Adrenal gland (tissue), 12 donors: Measurements from ENCODE around the gene MGAT4A. TPM values are rescaled to one million over a fixed set of nuclear protein-coding genes. Genes with fewer than 3 reads are reported as not detected.

Source experiments
- DNase-seq, 7 donors: peaks; one replicate each; pipeline ENCODE4 v3.0.0-alpha.2; 2019 to 2020
- H3K27ac ChIP-seq, 5 donors: fragments of 200-600 bp; sonication (generic) in 4 of 5; 1 replicate in 3 of 5; 2 replicates in 2 of 5; pipeline versions ENCODE4 v1.5.1 to v1.8.0; 2016 to 2020; ENCODE audit warnings: mild to moderate bottlenecking in 1 of 5
- H3K27me3 ChIP-seq: fragments of 200-600 bp; 2 replicates; pipeline ENCODE4 v1.8.0; 2021
- H3K36me3 ChIP-seq, 2 donors: fragments of 200-600 bp; replicated peaks in 1 of 2; 1 replicate in 1 of 2; 2 replicates in 1 of 2; pipeline versions ENCODE4 v1.5.1 to v1.8.0; 2018 to 2022
- H3K4me1 ChIP-seq, 2 donors: fragments of 200-600 bp; replicated peaks in 1 of 2; 1 replicate in 1 of 2; 2 replicates in 1 of 2; pipeline versions ENCODE4 v1.5.1 to v1.8.0; 2018 to 2021
- H3K4me3 ChIP-seq, 4 donors: fragments of 200-600 bp; sonication (generic) in 3 of 4; one replicate each; pipeline ENCODE4 v1.5.1; 2016 to 2018
- H3K9me3 ChIP-seq, 3 donors: fragments of 200-600 bp; sonication (generic) in 1 of 3; replicated peaks in 1 of 3; 1 replicate in 2 of 3; 2 replicates in 1 of 3; pipeline versions ENCODE4 v1.5.1 to v1.8.0; 2016 to 2021
- POLR2A ChIP-seq, 2 donors: fragments of 450-650 bp; IDR thresholded peaks; one replicate each; pipeline ENCODE4 v1.6.1; 2017; ENCODE audit warnings: antibody characterized with exemption in 2 of 2, mild to moderate bottlenecking in 2 of 2, moderate library complexity in 1 of 2
- whole genome bisulfite sequencing, 4 donors: extraction: QIAGEN DNeasy Blood & Tissue Kit in 2 of 4; methylation state at CpG; one replicate each; pipeline versions ENCODE4 v1.1.5 to v1.1.7; 2013 to 2017; 5-methylcytosine and 5-hydroxymethylcytosine counted together
- intact Hi-C, 2 donors: fragments of 100-400 bp; cut with DNase I; formaldehyde crosslinking; loops; one replicate each; pipeline versions ENCODE4 v1.14.1 to v1.15.0; 2022 to 2023
- polyA plus RNA-seq, 3 donors: library from polyadenylated mRNA; stranded (reverse); fragments of 200-250 nt in 2 of 3; fragments of 350-450 nt in 1 of 3; fragmentation: Illumina TruSeq in 1 of 3; extraction: RNeasy Lipid Tissue Mini Kit (QIAGEN cat#74804) in 1 of 3; gene quantifications; one replicate each; pipeline ENCODE4 v1.2.3, GENCODE V29; 2013 to 2014
- total RNA-seq, 9 donors: library from RNA; depleted of rRNA in 4 of 9; stranded (reverse); fragments of >200 nt in 4 of 9; fragments of 120-200 nt in 1 of 9; fragmentation: NEBNext Ultra II Directional in 1 of 9; extraction: Animal tissue kit (Norgen Biotek cat#: 25700) in 1 of 9; gene quantifications; one replicate each; pipeline versions ENCODE4 v1.1.0 to v1.2.4, GENCODE V29; 2013 to 2023
- TF ChIP-seq, protein P1 (sequence below), 6 experiments: fragments of 450-650 bp in 4 of 6; fragments of 200-600 bp in 2 of 6; sonication (generic) in 1 of 6; IDR thresholded peaks; 1 replicate in 5 of 6; 2 replicates in 1 of 6; pipeline versions ENCODE4 v1.5.1 to v1.8.0; 2016 to 2021; ENCODE audit warnings: antibody characterized with exemption in 6 of 6, mild to moderate bottlenecking in 2 of 6, moderate library complexity in 1 of 6
- donor health status: healthy with polysubstance abuse.
- donor health status: Bipolar disorder and iron deficiency.
- donor health status: DM: yes; HTN: yes; CAD: no.
- donor health status: DM: no; HTN: no; CAD: no.
- donor health status: DM: no; HTN: no; CAD: no.
- donor health status: DM: yes; HTN: yes; CAD: no.

MGAT4A gene
- total and polyA plus RNA-seq, 12 donors: 5.2 to 34.4 (median 18.7) TPM

DNA sequence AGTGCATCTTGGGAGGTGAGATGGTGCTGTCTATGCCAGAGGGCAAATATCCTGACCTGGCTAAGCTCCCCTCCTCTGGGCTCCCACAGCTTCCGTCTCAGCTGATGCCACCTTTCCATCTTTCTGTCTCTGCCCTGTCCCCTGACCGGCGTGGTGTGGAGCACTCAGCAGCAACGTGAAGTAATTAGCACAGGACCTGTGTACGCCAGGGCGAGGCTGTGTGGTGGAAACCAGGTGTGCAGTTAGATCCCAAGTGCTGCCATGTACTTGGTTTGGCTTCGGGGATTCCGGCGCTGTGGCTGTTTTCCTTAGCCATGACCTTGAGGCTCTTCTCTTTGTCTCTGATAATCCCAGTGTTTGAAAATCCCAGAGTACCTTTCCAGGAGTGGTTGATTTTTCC, 159.1 kb downstream of the MGAT4A start:
- intact Hi-C loops: no loop called here
- Histone ChIP-seq H3K36me3 (peaks cover 0 to 76% of the 10 kb centered on the region in 2 donors), H3K27ac (no peak overlapping the region), H3K9me3 (no peaks in the 10 kb centered on the region), H3K4me1 (no peaks in the 10 kb centered on the region), H3K4me3 (no peak overlapping the region), H3K27me3 (no peaks in the 10 kb centered on the region)
- TF ChIP-seq, protein P1, sequence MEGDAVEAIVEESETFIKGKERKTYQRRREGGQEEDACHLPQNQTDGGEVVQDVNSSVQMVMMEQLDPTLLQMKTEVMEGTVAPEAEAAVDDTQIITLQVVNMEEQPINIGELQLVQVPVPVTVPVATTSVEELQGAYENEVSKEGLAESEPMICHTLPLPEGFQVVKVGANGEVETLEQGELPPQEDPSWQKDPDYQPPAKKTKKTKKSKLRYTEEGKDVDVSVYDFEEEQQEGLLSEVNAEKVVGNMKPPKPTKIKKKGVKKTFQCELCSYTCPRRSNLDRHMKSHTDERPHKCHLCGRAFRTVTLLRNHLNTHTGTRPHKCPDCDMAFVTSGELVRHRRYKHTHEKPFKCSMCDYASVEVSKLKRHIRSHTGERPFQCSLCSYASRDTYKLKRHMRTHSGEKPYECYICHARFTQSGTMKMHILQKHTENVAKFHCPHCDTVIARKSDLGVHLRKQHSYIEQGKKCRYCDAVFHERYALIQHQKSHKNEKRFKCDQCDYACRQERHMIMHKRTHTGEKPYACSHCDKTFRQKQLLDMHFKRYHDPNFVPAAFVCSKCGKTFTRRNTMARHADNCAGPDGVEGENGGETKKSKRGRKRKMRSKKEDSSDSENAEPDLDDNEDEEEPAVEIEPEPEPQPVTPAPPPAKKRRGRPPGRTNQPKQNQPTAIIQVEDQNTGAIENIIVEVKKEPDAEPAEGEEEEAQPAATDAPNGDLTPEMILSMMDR (IDR thresholded peaks at IDR 0.05): no peak
- TF ChIP-seq POLR2A (IDR thresholded peaks at IDR 0.05): no peak
- DNase-seq: no peak
- 68 to 91% (median 87%) methylated on average over 9 of the region's 9 CpGs for WGBS, 4 donors

DNA sequence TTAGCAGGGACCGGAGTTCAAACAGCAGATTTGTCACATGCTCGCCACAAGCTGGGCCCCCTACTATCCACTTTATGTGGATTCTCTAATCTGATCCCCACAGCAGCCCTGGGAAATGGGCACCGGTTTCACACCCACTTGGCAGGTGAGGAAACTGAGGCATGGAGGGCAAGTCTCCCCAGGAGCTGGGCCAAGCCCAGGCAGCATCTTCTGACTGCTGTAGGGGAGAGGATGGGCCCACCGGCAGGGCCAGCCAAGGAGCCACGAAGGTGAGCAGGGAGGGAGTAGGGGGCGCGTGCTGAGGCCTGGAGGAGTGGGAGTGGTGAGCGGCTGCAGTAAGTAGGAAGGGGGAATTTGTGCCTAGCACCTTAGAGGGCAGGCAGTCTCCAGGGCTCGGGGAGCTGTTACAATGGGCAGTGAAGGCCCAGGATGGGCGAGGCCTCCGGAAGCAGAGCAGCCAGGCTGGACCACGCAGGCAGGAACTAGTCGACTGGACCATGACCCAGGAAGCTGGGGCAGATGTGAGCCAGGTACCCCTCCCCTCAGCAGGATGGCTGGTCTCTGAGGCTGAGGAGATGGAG, 159.7 kb downstream of the MGAT4A start:
- H3K36me3 ChIP-seq: peaks cover 0 to 81% of the 10 kb centered on the region in 2 donors
- no peak overlapping the region for H3K27ac ChIP-seq
- no peaks in the 10 kb centered on the region for H3K27me3 ChIP-seq
- intact Hi-C loops: no loop called here
- H3K9me3 ChIP-seq: no peaks in the 10 kb centered on the region
- 89 to 97% (median 93%) methylated on average over 10 to 13 of the region's 13 CpGs for WGBS, 4 donors
- no peak for DNase-seq
- H3K4me3 ChIP-seq: no peak overlapping the region
- no peaks in the 10 kb centered on the region for H3K4me1 ChIP-seq
- TF ChIP-seq, protein P1 (IDR thresholded peaks at IDR 0.05): no peak
- TF ChIP-seq POLR2A (IDR thresholded peaks at IDR 0.05): no peak

DNA sequence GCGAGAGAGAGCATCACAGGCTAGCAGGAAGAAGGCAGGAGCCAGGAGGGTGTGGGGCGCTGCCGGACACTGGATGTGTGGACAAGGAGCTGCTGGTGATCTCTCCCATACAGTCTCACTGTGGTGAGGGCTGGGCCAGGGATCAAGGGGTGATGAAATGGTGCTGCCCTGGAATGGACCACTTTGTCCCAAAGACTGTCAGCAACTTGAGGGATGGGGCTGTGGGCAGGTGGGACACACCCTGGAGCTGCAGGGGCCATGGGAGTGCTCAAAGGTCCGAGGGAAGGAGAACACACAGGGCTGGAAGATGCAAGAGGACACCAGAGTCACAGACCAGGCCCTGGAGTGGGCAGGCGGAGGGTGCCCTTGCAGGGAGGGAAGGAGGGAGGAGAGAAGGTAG, 160.6 kb downstream of the MGAT4A start:
- 88 to 97% (median 89%) methylated on average over 5 of the region's 5 CpGs for WGBS, 4 donors
- H3K27ac ChIP-seq: no peak overlapping the region
- peaks cover 6% of the 10 kb centered on the region in 2 donors for H3K4me1 ChIP-seq
- H3K4me3 ChIP-seq: no peak overlapping the region
- intact Hi-C loops: no loop called here
- H3K27me3 ChIP-seq: no peaks in the 10 kb centered on the region
- DNase-seq: no peak
- peaks cover 0 to 84% of the 10 kb centered on the region in 2 donors for H3K36me3 ChIP-seq
- no peaks in the 10 kb centered on the region for H3K9me3 ChIP-seq
- TF ChIP-seq, protein P1 (IDR thresholded peaks at IDR 0.05): no peak
- TF ChIP-seq POLR2A (IDR thresholded peaks at IDR 0.05): no peak

DNA sequence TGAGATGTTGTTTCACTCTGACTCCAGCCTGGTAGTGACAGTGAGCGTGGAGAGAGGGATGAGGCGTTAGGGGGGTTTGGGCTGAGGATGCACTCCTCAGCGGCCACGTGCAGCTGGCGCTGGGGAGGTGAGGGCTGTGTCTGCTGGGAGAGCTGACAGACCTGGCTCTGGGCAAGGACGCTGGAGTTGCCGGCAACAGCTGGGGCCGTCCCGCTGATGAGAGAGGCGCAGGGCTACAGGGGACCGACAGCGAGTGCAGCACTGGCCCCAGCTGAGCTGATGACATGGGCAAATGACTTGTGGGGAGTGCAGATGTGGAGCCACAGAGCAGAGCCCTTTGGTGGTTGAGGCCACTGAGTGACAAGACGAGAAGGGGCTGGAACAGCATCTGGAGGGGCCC, 161.0 kb downstream of the MGAT4A start:
- WGBS, 4 donors: 93 to 100% (median 96%) methylated on average over 9 to 13 of the region's 13 CpGs
- peaks cover 0 to 83% of the 10 kb centered on the region in 2 donors for H3K36me3 ChIP-seq

More for the DNA sequence above, 161.0 kb downstream of the MGAT4A start:
- H3K27ac ChIP-seq: no peak overlapping the region
- intact Hi-C loops: loop anchor here in 1 of 2 donors (10.0 kb wide), 1 partner anchor 155 kb away; no protein-coding TSS in a partner anchor
- H3K4me1 ChIP-seq: peaks cover 7 to 9% of the 10 kb centered on the region in 2 donors
- no peak overlapping the region for H3K4me3 ChIP-seq
- TF ChIP-seq, protein P1 (IDR thresholded peaks at IDR 0.05): no peak
- no peak for TF ChIP-seq POLR2A (IDR thresholded peaks at IDR 0.05)
- DNase-seq: no peak
- H3K27me3 ChIP-seq: no peaks in the 10 kb centered on the region
- no peaks in the 10 kb centered on the region for H3K9me3 ChIP-seq
